SU-DHL-6 (cell line): Measurements from ENCODE around the gene PRR23E.

Experiments
- EZH2phosphoT487 ChIP-seq: fragments of 200-600 bp; sonication (generic), shearing (Covaris generic); conservative IDR thresholded peaks from 2 replicates; pipeline ENCODE4 v1.6.1; 2018; ENCODE audit warnings: mild to moderate bottlenecking, antibody characterized with exemption, low read length, moderate library complexity, mixed read lengths
- TF ChIP-seq, protein P1 (sequence below): fragments of 200-600 bp; sonication (generic); IDR thresholded peaks from one replicate; pipeline ENCODE4 v1.5.1; 2017; ENCODE audit warnings: antibody characterized with exemption, mild to moderate bottlenecking, low read length, moderate library complexity; ENCODE audit not compliant: insufficient read depth, poor library complexity, severe bottlenecking

- TF ChIP-seq, protein P1, sequence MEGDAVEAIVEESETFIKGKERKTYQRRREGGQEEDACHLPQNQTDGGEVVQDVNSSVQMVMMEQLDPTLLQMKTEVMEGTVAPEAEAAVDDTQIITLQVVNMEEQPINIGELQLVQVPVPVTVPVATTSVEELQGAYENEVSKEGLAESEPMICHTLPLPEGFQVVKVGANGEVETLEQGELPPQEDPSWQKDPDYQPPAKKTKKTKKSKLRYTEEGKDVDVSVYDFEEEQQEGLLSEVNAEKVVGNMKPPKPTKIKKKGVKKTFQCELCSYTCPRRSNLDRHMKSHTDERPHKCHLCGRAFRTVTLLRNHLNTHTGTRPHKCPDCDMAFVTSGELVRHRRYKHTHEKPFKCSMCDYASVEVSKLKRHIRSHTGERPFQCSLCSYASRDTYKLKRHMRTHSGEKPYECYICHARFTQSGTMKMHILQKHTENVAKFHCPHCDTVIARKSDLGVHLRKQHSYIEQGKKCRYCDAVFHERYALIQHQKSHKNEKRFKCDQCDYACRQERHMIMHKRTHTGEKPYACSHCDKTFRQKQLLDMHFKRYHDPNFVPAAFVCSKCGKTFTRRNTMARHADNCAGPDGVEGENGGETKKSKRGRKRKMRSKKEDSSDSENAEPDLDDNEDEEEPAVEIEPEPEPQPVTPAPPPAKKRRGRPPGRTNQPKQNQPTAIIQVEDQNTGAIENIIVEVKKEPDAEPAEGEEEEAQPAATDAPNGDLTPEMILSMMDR = no peak
- no peak for TF ChIP-seq EZH2phosphoT487
Measured at GRCh38 chr3:127157171-127157828, 35.6 kb upstream of the PRR23E start.
